Neural cell (in vitro differentiated cells): Measurements from ENCODE around the gene PTPRC. TPM values are rescaled to one million over a fixed set of nuclear protein-coding genes. Genes with fewer than 3 reads are reported as not detected.

Experiments
- H2AFZ ChIP-seq: fragments of 200-600, 300-800 bp; sonication (generic), shearing (Covaris generic); 2 replicates; pipeline ENCODE4 v1.6.0; 2014; ENCODE audit warnings: low read depth, mild to moderate bottlenecking, antibody characterized with exemption, low read length, moderate library complexity
- H3F3A ChIP-seq: fragments of 200-600 bp; shearing (Covaris generic); 2 replicates; pipeline ENCODE4 v1.6.1; 2016; ENCODE audit warnings: mild to moderate bottlenecking, moderate library complexity, mixed read lengths, antibody characterized with exemption, low read length; ENCODE audit not compliant: insufficient read depth, poor library complexity, severe bottlenecking
- H3K27ac ChIP-seq: fragments of 200-600, 300-800 bp; sonication (generic), shearing (Covaris generic); 2 replicates; pipeline ENCODE4 v1.5.1; 2014; ENCODE audit warnings: mild to moderate bottlenecking, low read length, moderate library complexity
- H3K27me3 ChIP-seq: fragments of 300-800, 200-600 bp; sonication (generic), shearing (Covaris generic); 2 replicates; pipeline ENCODE4 v1.6.0; 2014; ENCODE audit warnings: mild to moderate bottlenecking, low read depth, low read length, moderate library complexity; ENCODE audit not compliant: insufficient read depth
- H3K36me3 ChIP-seq: fragments of 300-800, 200-600 bp; sonication (generic), shearing (Covaris generic); 2 replicates; pipeline ENCODE4 v1.5.1; 2014; ENCODE audit warnings: mild to moderate bottlenecking, antibody characterized with exemption, low read length, moderate library complexity; ENCODE audit not compliant: insufficient read depth
- H3K4me2 ChIP-seq: fragments of 300-800, 200-600 bp; sonication (generic), shearing (Covaris generic); 2 replicates; pipeline ENCODE4 v1.6.0; 2014; ENCODE audit warnings: mild to moderate bottlenecking, low read length
- H3K4me3 ChIP-seq: fragments of 300-800, 200-600 bp; sonication (generic), shearing (Covaris generic); 2 replicates; pipeline ENCODE4 v1.5.1; 2014; ENCODE audit warnings: mild to moderate bottlenecking, low read length, moderate library complexity
- H3K79me2 ChIP-seq: fragments of 200-600 bp; shearing (Covaris generic); replicated peaks from 2 replicates; pipeline ENCODE4 v1.6.0; 2014; ENCODE audit warnings: mild to moderate bottlenecking, low read length, moderate library complexity; ENCODE audit not compliant: insufficient read depth
- H3K9ac ChIP-seq: fragments of 300-800, 200-600 bp; sonication (generic), shearing (Covaris generic); 2 replicates; pipeline ENCODE4 v1.6.1; 2016; ENCODE audit warnings: mild to moderate bottlenecking, low read length, mixed read lengths
- H3K9me2 ChIP-seq: fragments of 200-600 bp; shearing (Covaris generic); 2 replicates; pipeline ENCODE4 v1.6.1; 2016; ENCODE audit warnings: mild to moderate bottlenecking, low read length, mixed read lengths; ENCODE audit not compliant: insufficient read depth
- H3K9me3 ChIP-seq: fragments of 200-600, 300-800 bp; sonication (generic), shearing (Covaris generic); 2 replicates; pipeline ENCODE4 v1.6.1; 2016; ENCODE audit warnings: mild to moderate bottlenecking, mixed run types, low read length, moderate library complexity, mixed read lengths
- H4K20me1 ChIP-seq: fragments of 200-600 bp; shearing (Covaris generic); 2 replicates; pipeline ENCODE4 v1.6.1; 2016; ENCODE audit warnings: mild to moderate bottlenecking, mixed run types; ENCODE audit not compliant: insufficient read depth
- EP300 ChIP-seq: fragments of 450-650 bp; conservative IDR thresholded peaks from 2 replicates; pipeline ENCODE4 v1.6.1; 2014; ENCODE audit warnings: antibody characterized with exemption, mild to moderate bottlenecking, moderate library complexity; ENCODE audit not compliant: poor library complexity, severe bottlenecking
- EZH2 ChIP-seq: fragments of 200-600, 300-800 bp; shearing (Covaris generic), sonication (generic); IDR thresholded peaks from 2 replicates; pipeline ENCODE4 v1.6.1; 2014; ENCODE audit warnings: antibody characterized with exemption, low read length, borderline replicate concordance, mild to moderate bottlenecking; ENCODE audit not compliant: insufficient read depth, poor library complexity, severe bottlenecking
- MXI1 ChIP-seq: fragments of 450-650 bp; conservative IDR thresholded peaks from 2 replicates; pipeline ENCODE4 v1.6.1; 2014; ENCODE audit warnings: antibody characterized with exemption, mild to moderate bottlenecking; ENCODE audit not compliant: poor library complexity, severe bottlenecking
- POLR2AphosphoS5 ChIP-seq: IDR thresholded peaks from 2 replicates; pipeline ENCODE4 v1.6.1; 2012
- RAD21 ChIP-seq: fragments of 450-650 bp; conservative IDR thresholded peaks from 2 replicates; pipeline ENCODE4 v1.6.1; 2014; ENCODE audit warnings: antibody characterized with exemption, mild to moderate bottlenecking, moderate library complexity
- SMC3 ChIP-seq: fragments of 450-650 bp; conservative IDR thresholded peaks from 2 replicates; pipeline ENCODE4 v1.6.1; 2014; ENCODE audit warnings: antibody characterized with exemption, mild to moderate bottlenecking, moderate library complexity; ENCODE audit not compliant: poor library complexity
- TAF1 ChIP-seq: IDR thresholded peaks from 2 replicates; pipeline ENCODE4 v1.6.1; 2012; ENCODE audit warnings: low read depth
- polyA plus RNA-seq: library from polyadenylated mRNA; depleted of rRNA; stranded (reverse); fragments of >200 nt; gene quantifications from 2 replicates; pipeline ENCODE4 v1.2.3, GENCODE V29; 2014
- TF ChIP-seq, protein P1 (sequence below): fragments of 450-650 bp; IDR thresholded peaks from 2 replicates; pipeline ENCODE4 v1.5.1; 2014; ENCODE audit warnings: antibody characterized with exemption, mild to moderate bottlenecking, moderate library complexity; ENCODE audit not compliant: poor library complexity, severe bottlenecking
- TF ChIP-seq, protein P2 (sequence below): IDR thresholded peaks from 2 replicates; pipeline ENCODE4 v1.6.1; 2012; ENCODE audit warnings: borderline replicate concordance

PTPRC gene
- polyA plus RNA-seq, 1 donor from 2014 or later: 0.12 TPM

DNA sequence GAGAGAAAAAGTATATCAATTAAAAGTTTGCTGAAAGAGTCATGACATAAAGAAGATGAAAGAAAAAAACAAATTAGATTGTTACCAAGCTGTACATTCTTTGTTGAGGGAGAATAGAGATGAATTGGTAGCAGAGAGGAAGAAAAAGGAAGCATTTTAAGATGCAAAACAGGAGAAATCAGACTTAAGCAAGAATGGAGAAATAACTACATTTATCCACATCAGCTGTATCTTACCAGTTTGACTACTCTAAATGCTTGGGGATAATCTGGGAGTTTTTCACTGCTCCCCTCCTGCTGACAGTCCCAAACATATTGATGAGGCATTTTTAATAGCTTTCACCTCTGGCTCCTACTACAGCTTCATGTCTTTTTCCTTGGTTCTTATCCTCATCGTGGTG lies 16.8 kb upstream of the PTPRC start:
- Histone ChIP-seq H3K9me3 (no peaks in the 10 kb centered on the region), H3K4me2 (no peak overlapping the region), H3K9me2 (no peaks in the 10 kb centered on the region), H3K79me2 (no peaks in the 10 kb centered on the region), H4K20me1 (no peaks in the 10 kb centered on the region), H3K4me3 (no peak overlapping the region), H3K36me3 (no peaks in the 10 kb centered on the region), H3K9ac (no peak overlapping the region), H3F3A (no peaks in the 10 kb centered on the region), H3K27ac (no peak overlapping the region), H3K27me3 (no peaks in the 10 kb centered on the region), H2AFZ (no peak overlapping the region)
- TF ChIP-seq EP300: no peak

DNA sequence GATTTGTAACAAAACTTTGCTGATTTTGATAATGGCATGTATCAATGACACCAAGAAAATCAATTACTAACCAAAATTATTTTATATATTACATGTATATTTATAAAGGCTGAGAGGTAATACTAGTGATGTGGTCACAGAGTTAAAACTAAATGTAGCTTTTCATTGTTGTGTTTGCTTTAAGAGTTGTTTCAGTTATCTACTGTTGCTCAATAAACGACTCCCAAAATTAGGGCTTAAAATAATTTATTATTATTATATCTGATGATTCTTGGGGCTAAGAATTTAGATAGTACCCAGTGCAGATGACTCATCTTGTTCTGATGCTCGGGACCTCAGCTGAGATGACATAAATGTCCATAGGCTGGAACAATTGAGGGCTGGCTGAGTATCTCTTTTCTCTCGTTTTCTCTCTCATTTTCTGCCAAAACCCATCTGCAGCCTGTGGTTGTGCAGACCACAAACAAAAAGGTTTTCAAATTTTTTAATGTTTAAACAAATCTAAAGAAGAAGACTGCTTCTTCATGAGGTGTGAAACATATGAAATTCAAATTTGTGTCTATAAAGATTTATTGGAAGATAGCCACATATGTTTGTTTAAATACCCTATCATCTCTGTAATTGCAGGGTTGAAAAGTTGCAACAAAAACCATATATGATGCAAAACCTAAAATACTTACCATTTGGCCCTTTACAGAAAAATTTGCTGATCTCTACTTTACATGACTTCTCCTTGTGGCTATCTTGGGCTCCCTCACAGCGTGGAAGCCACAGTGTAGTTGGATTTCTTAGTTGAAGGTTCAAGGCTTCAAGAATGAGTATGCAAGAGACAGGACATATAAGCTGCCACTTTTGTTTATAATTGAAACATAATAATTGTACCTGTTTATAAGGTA lies 14.8 kb upstream of the PTPRC start:
- no peaks in the 10 kb centered on the region for H3K27me3 ChIP-seq
- H3F3A ChIP-seq: no peaks in the 10 kb centered on the region
- TF ChIP-seq EP300: no peak
- no peak for TF ChIP-seq SMC3
- TF ChIP-seq, protein P1, sequence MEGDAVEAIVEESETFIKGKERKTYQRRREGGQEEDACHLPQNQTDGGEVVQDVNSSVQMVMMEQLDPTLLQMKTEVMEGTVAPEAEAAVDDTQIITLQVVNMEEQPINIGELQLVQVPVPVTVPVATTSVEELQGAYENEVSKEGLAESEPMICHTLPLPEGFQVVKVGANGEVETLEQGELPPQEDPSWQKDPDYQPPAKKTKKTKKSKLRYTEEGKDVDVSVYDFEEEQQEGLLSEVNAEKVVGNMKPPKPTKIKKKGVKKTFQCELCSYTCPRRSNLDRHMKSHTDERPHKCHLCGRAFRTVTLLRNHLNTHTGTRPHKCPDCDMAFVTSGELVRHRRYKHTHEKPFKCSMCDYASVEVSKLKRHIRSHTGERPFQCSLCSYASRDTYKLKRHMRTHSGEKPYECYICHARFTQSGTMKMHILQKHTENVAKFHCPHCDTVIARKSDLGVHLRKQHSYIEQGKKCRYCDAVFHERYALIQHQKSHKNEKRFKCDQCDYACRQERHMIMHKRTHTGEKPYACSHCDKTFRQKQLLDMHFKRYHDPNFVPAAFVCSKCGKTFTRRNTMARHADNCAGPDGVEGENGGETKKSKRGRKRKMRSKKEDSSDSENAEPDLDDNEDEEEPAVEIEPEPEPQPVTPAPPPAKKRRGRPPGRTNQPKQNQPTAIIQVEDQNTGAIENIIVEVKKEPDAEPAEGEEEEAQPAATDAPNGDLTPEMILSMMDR: no peak
- no peak for TF ChIP-seq TAF1
- TF ChIP-seq EZH2: no peak
- TF ChIP-seq, protein P2, sequence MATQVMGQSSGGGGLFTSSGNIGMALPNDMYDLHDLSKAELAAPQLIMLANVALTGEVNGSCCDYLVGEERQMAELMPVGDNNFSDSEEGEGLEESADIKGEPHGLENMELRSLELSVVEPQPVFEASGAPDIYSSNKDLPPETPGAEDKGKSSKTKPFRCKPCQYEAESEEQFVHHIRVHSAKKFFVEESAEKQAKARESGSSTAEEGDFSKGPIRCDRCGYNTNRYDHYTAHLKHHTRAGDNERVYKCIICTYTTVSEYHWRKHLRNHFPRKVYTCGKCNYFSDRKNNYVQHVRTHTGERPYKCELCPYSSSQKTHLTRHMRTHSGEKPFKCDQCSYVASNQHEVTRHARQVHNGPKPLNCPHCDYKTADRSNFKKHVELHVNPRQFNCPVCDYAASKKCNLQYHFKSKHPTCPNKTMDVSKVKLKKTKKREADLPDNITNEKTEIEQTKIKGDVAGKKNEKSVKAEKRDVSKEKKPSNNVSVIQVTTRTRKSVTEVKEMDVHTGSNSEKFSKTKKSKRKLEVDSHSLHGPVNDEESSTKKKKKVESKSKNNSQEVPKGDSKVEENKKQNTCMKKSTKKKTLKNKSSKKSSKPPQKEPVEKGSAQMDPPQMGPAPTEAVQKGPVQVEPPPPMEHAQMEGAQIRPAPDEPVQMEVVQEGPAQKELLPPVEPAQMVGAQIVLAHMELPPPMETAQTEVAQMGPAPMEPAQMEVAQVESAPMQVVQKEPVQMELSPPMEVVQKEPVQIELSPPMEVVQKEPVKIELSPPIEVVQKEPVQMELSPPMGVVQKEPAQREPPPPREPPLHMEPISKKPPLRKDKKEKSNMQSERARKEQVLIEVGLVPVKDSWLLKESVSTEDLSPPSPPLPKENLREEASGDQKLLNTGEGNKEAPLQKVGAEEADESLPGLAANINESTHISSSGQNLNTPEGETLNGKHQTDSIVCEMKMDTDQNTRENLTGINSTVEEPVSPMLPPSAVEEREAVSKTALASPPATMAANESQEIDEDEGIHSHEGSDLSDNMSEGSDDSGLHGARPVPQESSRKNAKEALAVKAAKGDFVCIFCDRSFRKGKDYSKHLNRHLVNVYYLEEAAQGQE: no peak
- no peak for TF ChIP-seq MXI1
- TF ChIP-seq RAD21: no peak
- TF ChIP-seq POLR2AphosphoS5: no peak
- no peak overlapping the region for H3K4me2 ChIP-seq
- no peaks in the 10 kb centered on the region for H4K20me1 ChIP-seq
- H3K4me3 ChIP-seq: no peak overlapping the region
- no peaks in the 10 kb centered on the region for H3K9me2 ChIP-seq
- H3K27ac ChIP-seq: no peak overlapping the region
- no peaks in the 10 kb centered on the region for H3K36me3 ChIP-seq
- no peaks in the 10 kb centered on the region for H3K79me2 ChIP-seq
- H3K9ac ChIP-seq: no peak overlapping the region
- no peak overlapping the region for H2AFZ ChIP-seq
- H3K9me3 ChIP-seq: no peaks in the 10 kb centered on the region
